Dendritic cell treated with granulocyte-macrophage colony-stimulating factor and Interleukin-4, amounts not matched to agents 40 ng/mL and 50 ng/mL, for 4 days (primary cell): ENCODE measurements around the gene HHAT.
A peak's percentile ranks its signal among the peaks of the same experiment; 100 is the strongest.

Experiments used
- H3K27ac Mint-ChIP-seq: one replicate; pipeline ENCODE4 v1.8.0; 2022; ENCODE audit warnings: mild to moderate bottlenecking, mixed read lengths
- H3K27me3 Mint-ChIP-seq: one replicate; pipeline ENCODE4 v1.8.0; 2022; ENCODE audit warnings: mild to moderate bottlenecking, mixed read lengths
- H3K36me3 Mint-ChIP-seq: one replicate; pipeline ENCODE4 v1.8.0; 2022; ENCODE audit warnings: low read depth, mixed read lengths
- H3K4me1 Mint-ChIP-seq: one replicate; pipeline ENCODE4 v1.8.0; 2022; ENCODE audit warnings: low read depth, mixed read lengths
- H3K4me3 Mint-ChIP-seq: one replicate; pipeline ENCODE4 v1.8.0; 2022; ENCODE audit warnings: mild to moderate bottlenecking, moderate library complexity, mixed read lengths
- H3K9me3 Mint-ChIP-seq: one replicate; pipeline ENCODE4 v1.8.0; 2022; ENCODE audit warnings: mixed read lengths
- intact Hi-C: fragments of 100-400 bp; cut with micrococcal nuclease; formaldehyde crosslinking; loops from one replicate; pipeline ENCODE4 v1.15.0; 2022

The HHAT gene

DNA sequence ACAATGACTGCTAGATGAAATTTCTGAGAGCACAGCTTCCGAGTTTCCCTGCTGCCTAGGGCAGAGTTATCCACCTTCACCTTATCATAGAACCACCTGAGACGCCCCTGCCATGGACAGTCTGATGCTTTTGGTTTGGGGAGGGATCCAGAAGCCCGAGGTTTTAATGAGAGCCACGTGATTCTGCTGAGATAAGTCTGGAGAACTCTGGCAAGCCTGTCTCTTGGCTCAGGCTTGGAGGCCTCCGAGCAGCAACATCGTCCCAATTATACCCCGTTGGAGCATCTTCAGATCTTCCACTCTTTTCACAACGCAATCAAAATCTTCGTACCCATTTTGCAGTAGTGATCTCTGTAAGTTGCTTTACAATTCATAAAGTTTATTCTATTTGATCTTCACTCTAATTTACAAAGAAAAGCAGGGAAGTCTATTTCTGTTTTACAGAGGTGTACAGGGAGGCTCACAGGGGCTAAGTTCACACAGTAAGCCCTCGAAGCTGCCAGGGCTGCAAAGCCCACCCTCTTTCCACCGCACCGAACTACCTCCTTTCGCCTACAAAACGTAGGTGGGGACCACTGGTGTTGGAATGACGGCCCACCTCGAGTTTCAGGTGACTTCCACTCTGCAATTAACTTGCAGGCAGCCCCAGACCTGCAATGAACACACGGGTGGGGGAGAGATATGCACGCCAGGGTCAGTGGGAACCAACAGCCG lies 513 bp upstream of the HHAT start:
- peaks cover 14% of the 10 kb centered on the region for H3K27me3 Mint-ChIP-seq
- peaks cover 13% of the 10 kb centered on the region for H3K4me1 Mint-ChIP-seq
- peak overlapping the region; percentile 92 for H3K27ac Mint-ChIP-seq
- H3K36me3 Mint-ChIP-seq, result peaks cover 9% of the 10 kb centered on the region
- intact Hi-C loops, result no loop called here
- no peaks in the 10 kb centered on the region for H3K9me3 Mint-ChIP-seq
- H3K4me3 Mint-ChIP-seq, result peak overlapping the region; percentile 82

DNA sequence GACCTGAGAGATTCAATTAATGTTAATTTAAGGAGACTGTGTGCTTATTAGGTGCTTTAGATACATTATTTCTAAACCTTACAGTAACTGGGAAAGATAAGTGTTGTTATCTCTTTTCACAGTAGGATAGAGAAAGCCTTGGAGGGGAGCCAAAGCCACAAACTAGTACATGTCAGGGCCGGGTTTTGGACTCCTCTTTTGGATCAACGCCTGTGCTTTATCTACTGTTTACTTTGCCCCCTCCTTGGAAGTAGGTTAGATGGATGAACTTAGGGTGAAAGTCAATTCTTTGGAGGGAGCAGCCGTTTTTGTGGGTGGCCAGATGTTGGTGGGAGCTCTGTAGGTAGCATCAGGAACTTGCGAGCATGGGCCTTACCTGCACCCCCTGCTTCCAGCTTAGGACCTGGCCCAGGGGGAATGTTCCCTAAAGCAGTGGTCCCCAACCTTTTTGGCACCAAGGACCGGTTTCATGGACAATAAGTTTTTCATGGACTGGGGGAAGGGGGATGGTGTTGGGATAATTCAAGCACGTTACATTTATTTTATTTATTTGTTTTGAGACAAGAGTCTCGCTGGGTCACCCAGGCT lies 1.7 kb downstream of the HHAT start:
- H3K27ac Mint-ChIP-seq, result no peak overlapping the region
- peaks cover 13% of the 10 kb centered on the region for H3K4me1 Mint-ChIP-seq
- H3K9me3 Mint-ChIP-seq, result no peaks in the 10 kb centered on the region
- peaks cover 9% of the 10 kb centered on the region for H3K36me3 Mint-ChIP-seq
- H3K27me3 Mint-ChIP-seq, result peaks cover 10% of the 10 kb centered on the region
- no peak overlapping the region for H3K4me3 Mint-ChIP-seq
- intact Hi-C loops, result no loop called here

DNA sequence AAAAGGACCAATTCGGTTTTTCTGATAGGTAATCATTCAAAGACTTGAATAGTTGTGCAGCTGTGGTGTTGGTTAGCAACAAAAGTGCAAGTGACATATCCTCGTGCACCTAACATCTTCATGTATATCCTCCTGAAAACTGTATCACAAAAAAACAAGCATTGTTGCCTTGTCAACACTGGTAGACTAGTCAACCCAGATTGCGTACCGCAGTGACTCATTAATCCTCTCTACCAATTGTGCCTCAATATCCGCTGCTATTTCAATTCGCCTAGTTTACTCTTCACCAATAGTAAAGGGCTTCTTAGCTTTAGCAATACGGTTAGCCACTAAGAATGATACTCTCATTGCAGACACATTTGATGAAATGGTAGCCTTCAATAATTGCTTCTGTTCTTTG lies 3.5 kb downstream of the HHAT start:
- no peak overlapping the region for H3K27ac Mint-ChIP-seq
- peaks cover 10% of the 10 kb centered on the region for H3K27me3 Mint-ChIP-seq
- peaks cover 13% of the 10 kb centered on the region for H3K4me1 Mint-ChIP-seq
- H3K4me3 Mint-ChIP-seq, result no peak overlapping the region
- peaks cover 9% of the 10 kb centered on the region for H3K36me3 Mint-ChIP-seq
- no peaks in the 10 kb centered on the region for H3K9me3 Mint-ChIP-seq
- intact Hi-C loops, result no loop called here

DNA sequence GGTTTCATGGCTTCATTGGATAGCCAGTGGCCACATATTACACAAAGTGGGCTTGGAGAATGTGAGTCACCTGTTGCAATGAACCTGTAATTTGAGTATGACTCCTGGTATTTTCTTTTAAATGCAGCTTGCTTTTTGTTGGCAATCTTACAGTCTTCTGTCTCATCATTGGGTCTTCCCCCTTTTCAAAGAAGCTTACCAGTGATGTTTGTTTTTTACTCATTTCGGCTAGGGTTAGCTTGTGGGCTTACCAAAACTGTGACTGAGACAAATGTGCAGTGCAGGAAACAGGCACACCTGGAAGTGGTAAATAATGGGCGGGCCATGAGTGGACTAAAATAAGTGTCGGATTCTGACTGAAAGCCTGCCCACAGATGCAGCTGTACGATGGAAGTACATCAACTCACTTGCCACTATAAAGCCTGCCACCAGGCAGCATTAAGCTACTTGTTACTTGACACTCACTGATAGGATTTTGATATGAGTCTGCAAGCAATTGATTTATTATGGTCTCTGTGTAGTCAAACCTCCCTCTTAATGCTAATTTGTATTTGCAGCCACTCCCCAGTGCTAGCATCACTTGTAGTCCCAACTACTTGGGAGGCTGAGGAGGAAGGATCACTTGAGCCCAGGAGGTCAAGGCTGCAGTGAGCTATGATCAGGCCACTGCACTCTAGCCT lies 4.2 kb downstream of the HHAT start:
- intact Hi-C loops, result no loop called here
- Mint-ChIP-seq H3K9me3 (no peaks in the 10 kb centered on the region), H3K36me3 (peaks cover 9% of the 10 kb centered on the region), H3K27me3 (peaks cover 10% of the 10 kb centered on the region), H3K27ac (no peak overlapping the region), H3K4me1 (peaks cover 13% of the 10 kb centered on the region), H3K4me3 (no peak overlapping the region)

DNA sequence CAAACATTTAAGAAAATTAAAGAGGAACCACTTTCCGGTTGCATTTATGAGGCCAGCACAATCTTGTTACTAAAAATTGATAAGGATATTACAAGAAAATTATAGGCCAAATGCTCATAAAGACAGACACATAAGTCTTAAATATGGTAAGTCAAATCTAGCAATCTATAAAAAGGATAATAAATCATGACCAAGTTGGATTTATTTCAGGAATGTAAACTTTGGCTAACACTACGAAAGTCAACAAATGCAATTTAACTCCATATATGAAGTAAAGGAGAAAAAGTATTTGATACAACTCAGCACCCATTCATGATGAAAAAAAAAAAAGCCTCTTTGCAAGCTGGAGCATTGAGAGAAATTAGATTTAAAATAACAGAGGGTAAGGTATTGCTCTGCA lies 6.3 kb downstream of the HHAT start:
- Mint-ChIP-seq H3K4me3 (no peak overlapping the region), H3K9me3 (no peaks in the 10 kb centered on the region), H3K36me3 (no peaks in the 10 kb centered on the region), H3K27ac (no peak overlapping the region), H3K27me3 (peaks cover 6% of the 10 kb centered on the region), H3K4me1 (no peaks in the 10 kb centered on the region)
- intact Hi-C loops, result no loop called here

DNA sequence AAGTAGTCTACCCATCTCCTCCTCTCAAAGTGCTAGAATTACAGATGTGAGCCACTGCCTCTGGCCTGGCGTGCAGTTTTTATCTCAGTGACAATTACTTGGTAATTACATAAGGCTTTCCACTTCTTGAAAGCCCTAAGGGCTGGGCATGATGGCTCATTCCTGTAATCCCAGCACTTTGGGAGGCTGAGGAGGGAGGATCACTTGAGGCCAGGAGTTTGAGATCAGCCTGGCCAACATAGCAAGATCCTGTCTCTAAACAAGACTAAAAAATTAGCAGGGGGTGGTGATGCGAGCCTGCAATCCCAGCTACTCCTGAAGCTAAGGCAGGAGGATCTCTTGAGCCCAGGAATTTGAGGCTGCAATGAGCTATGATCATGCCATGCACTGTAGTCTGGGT lies 7.7 kb downstream of the HHAT start:
- H3K9me3 Mint-ChIP-seq, result no peaks in the 10 kb centered on the region
- intact Hi-C loops, result no loop called here
- H3K27me3 Mint-ChIP-seq, result no peaks in the 10 kb centered on the region
- H3K4me1 Mint-ChIP-seq, result no peaks in the 10 kb centered on the region
- H3K4me3 Mint-ChIP-seq, result no peak overlapping the region
- H3K36me3 Mint-ChIP-seq, result no peaks in the 10 kb centered on the region
- H3K27ac Mint-ChIP-seq, result no peak overlapping the region

DNA sequence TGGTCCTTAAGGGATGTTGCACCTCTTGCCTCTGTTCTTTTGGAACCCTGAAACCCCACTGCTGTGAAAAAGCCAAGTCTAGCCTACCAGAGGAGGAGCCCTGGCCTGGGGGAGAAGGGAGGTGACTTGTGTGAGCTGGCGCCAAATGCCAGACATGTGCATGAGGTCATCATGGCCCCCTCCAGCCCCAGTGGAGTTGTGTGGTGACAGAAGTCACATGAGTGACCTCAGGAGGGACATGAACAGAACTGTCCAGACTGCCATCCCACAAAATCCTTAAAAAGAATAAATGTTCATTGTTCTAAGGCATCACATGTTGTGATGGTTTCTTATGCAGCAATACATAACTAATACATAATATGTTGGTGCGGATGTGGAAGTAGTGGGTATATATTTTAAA lies 10.8 kb downstream of the HHAT start:
- no peak overlapping the region for H3K27ac Mint-ChIP-seq
- no peaks in the 10 kb centered on the region for H3K36me3 Mint-ChIP-seq
- no peak overlapping the region for H3K4me3 Mint-ChIP-seq
- intact Hi-C loops, result no loop called here
- H3K4me1 Mint-ChIP-seq, result no peaks in the 10 kb centered on the region
- no peaks in the 10 kb centered on the region for H3K27me3 Mint-ChIP-seq
- no peaks in the 10 kb centered on the region for H3K9me3 Mint-ChIP-seq

DNA sequence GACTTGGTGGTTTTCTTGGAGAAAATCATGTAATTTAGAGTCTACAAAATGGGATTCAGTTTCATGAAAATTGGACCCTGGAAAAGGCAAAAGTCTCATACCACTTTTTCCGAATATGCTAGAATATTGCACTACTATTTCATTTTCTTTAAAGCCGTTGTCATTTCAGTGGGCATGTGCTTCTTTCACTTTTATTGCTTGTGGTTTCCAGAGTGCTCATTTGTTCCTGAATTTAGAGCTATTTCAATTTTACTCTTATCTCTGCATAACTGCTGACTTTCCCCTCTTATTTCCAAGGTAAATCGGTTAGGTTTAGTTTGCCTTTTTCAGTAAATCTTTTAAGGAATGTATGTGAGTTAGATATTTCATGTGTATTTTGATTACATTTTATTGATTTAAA lies 11.6 kb downstream of the HHAT start:
- no peaks in the 10 kb centered on the region for H3K4me1 Mint-ChIP-seq
- no peak overlapping the region for H3K4me3 Mint-ChIP-seq
- intact Hi-C loops, result no loop called here
- H3K27me3 Mint-ChIP-seq, result no peaks in the 10 kb centered on the region
- no peaks in the 10 kb centered on the region for H3K9me3 Mint-ChIP-seq
- H3K36me3 Mint-ChIP-seq, result no peaks in the 10 kb centered on the region
- no peak overlapping the region for H3K27ac Mint-ChIP-seq

DNA sequence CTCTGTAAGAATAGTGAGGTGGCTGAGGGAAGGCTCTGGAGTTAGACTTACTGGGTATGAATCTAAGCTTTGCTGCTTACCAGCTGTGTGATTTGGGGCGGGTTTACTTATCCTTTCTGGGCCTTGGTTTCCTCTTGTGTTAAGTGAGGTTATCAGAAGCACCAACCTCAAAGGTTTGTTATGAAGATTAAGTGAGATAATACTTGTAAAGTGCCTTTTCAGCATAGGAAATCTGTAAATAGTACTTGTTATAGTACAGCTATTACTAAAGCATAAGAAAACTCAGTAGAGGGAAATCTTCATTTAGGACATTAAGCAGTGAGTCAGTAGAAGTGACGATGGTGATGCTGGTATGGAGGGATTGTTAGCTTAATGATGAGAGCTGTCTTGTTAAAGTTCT lies 12.1 kb downstream of the HHAT start:
- Mint-ChIP-seq H3K36me3 (no peaks in the 10 kb centered on the region), H3K4me1 (no peaks in the 10 kb centered on the region), H3K27ac (no peak overlapping the region), H3K9me3 (no peaks in the 10 kb centered on the region), H3K4me3 (no peak overlapping the region), H3K27me3 (no peaks in the 10 kb centered on the region)
- intact Hi-C loops, result no loop called here

DNA sequence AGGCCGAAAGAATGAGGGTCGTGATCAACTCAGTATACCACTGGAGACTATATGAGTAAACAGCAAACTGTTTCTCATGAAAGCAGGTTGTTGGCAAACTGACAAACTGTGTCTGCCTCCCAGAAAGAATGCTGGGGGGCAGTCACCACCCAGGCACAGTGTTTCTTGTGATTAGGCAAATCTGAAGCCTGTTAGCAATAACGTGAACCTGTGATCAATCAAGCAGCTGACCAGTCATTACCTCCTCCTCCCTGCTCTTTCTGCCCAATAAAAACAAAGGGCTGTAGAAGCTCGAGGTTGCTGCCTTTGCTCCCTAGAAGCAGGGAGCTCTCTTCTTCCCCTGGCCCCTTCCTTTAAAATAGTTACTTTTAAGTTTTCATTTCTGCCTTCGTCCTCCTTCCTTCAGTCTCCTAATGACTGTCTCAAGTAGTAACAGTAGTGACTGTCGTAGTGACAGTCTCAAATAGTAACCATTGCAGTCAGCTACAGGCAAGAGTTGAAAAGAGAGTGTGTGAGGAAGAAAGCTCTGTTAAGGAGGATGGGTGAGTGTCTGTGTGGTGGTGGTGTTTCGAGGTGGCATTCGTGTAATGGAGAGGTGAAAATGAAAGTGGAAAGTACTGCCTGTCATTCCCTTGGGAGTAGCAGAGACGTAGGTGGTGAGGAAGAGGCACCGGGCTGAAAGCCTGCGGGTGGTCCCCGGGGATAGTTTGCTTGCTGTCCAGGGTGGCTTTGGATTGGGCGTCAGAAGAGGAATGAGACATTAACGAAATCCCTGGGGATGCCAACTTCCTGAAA lies 14.5 kb downstream of the HHAT start:
- no peaks in the 10 kb centered on the region for H3K4me1 Mint-ChIP-seq
- no peaks in the 10 kb centered on the region for H3K36me3 Mint-ChIP-seq
- no peaks in the 10 kb centered on the region for H3K27me3 Mint-ChIP-seq
- H3K27ac Mint-ChIP-seq, result no peak overlapping the region
- intact Hi-C loops, result no loop called here
- H3K4me3 Mint-ChIP-seq, result no peak overlapping the region
- H3K9me3 Mint-ChIP-seq, result no peaks in the 10 kb centered on the region

DNA sequence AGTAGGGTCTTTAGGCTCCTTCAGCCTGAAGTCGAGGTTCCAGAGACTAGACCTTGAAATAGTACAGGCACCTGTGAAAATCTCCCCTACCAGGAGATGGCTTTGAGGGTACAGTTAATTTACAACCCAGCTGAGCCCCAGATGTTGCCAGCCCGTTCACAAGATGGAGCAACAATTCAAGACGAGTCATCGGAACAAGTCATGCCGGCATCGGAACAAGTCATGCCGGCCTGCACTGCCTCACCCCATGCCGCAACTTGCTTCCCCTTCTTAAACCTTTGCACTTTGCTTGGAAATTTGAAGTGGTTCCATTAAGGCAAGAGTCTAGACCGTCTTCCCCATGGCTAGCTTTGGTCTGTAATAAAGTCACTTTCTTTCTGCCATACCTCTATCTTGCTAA lies 16.0 kb downstream of the HHAT start:
- H3K27me3 Mint-ChIP-seq, result no peaks in the 10 kb centered on the region
- intact Hi-C loops, result no loop called here
- H3K4me1 Mint-ChIP-seq, result no peaks in the 10 kb centered on the region
- no peaks in the 10 kb centered on the region for H3K9me3 Mint-ChIP-seq
- no peak overlapping the region for H3K4me3 Mint-ChIP-seq
- no peaks in the 10 kb centered on the region for H3K36me3 Mint-ChIP-seq
- H3K27ac Mint-ChIP-seq, result no peak overlapping the region

DNA sequence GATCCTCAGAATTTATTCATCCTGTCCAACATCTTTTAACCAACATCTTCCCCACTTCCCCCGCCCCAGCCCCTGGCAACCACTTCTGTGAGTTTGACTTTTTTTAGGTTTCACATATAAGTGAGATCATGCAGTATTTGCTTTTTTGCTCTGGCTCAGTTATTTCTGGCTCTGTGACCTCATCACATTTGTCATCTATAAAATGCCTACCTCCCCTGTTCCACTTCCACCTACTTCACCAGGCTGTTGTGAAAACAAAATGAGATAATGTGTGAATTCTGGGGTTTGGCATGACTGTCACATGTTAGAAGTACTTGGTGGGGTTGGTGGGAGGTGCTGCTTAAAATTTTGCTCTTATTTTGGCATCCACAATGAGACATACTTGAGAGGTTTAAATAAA lies 18.4 kb downstream of the HHAT start:
- intact Hi-C loops, result no loop called here
- no peak overlapping the region for H3K27ac Mint-ChIP-seq
- no peaks in the 10 kb centered on the region for H3K36me3 Mint-ChIP-seq
- H3K4me1 Mint-ChIP-seq, result no peaks in the 10 kb centered on the region
- H3K27me3 Mint-ChIP-seq, result no peaks in the 10 kb centered on the region
- H3K4me3 Mint-ChIP-seq, result no peak overlapping the region
- H3K9me3 Mint-ChIP-seq, result no peaks in the 10 kb centered on the region

DNA sequence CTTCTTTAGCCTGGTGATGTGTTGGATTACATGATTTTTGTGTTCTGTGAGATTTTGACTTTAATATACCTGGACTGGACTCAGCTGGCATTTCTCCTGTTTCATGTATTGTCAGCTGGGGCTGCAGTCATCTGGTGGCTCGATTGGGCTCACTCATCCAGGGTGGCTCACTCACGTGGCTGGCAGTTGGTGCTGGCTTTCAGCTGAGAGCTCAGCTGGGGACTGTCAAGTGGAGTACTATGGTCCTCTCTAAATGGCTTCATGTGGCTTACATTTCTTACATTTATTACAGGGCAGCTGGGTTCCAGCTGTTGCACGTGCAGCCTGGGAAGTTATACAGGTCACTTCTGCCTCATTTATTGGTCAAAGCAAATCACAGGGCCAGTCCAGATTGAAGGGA lies 22.8 kb downstream of the HHAT start:
- no peak overlapping the region for H3K27ac Mint-ChIP-seq
- no peaks in the 10 kb centered on the region for H3K36me3 Mint-ChIP-seq
- no peaks in the 10 kb centered on the region for H3K9me3 Mint-ChIP-seq
- no peaks in the 10 kb centered on the region for H3K27me3 Mint-ChIP-seq
- intact Hi-C loops, result no loop called here
- H3K4me1 Mint-ChIP-seq, result no peaks in the 10 kb centered on the region
- no peak overlapping the region for H3K4me3 Mint-ChIP-seq

DNA sequence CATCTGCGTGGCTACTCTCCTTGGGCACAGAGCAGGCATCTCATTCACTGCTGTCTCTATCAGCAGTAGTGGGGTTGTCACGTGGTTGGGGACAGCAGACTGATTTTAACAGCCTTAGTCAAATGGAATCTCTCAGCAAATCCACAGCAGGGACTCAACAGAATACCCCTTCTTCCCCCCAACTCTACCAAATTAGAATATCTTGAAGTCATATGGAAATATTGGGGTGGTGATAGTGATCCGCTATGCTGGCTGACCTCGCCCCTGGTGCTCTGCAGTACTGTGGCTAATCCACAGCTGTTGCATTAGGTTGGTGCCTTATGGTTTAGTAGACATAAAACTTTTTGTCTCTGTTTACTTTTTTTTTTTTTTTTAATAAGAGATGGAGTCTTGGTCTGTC lies 23.9 kb downstream of the HHAT start:
- no peak overlapping the region for H3K27ac Mint-ChIP-seq
- no peaks in the 10 kb centered on the region for H3K36me3 Mint-ChIP-seq
- no peak overlapping the region for H3K4me3 Mint-ChIP-seq
- intact Hi-C loops, result no loop called here
- no peaks in the 10 kb centered on the region for H3K9me3 Mint-ChIP-seq
- H3K27me3 Mint-ChIP-seq, result no peaks in the 10 kb centered on the region
- H3K4me1 Mint-ChIP-seq, result no peaks in the 10 kb centered on the region
